Stimulated activated CD4-positive, alpha-beta T cell treated with anti-CD3 and anti-CD28 coated beads, Interleukin-2, amount 100 ng/mL, for 4 hours (primary cell): ENCODE results near the gene LTBP1.
"Not testable (repeated sequence)": the region's sequence is repeated elsewhere in the genome, so short reads cannot be mapped to it uniquely, and the experiment has no call there.

Experiments
- DNase-seq: peaks from one replicate; pipeline ENCODE4 v3.0.0-alpha.2; 2020; ENCODE audit warnings: low read depth

LTBP1 gene

GRCh38 chr2:33040541-33040940 lies 93.8 kb downstream of the LTBP1 start:
- DNase-seq = no peak

- DNase-seq = no peak
Observed at GRCh38 chr2:33042265-33042664, 95.5 kb downstream of the LTBP1 start.

- no peak for DNase-seq
Observed at GRCh38 chr2:33042819-33043218, 96.1 kb downstream of the LTBP1 start.

GRCh38 chr2:33047939-33048338 lies 101.2 kb downstream of the LTBP1 start:
- DNase-seq = no peak

GRCh38 chr2:33051586-33052360 lies 105.0 kb downstream of the LTBP1 start:
- DNase-seq = no peak

GRCh38 chr2:33052361-33052735 lies 105.6 kb downstream of the LTBP1 start:
- DNase-seq = no peak

- DNase-seq = not testable (repeated sequence)
Observed at GRCh38 chr2:33052795-33053194, 106.0 kb downstream of the LTBP1 start.

GRCh38 chr2:33056170-33056569 lies 109.4 kb downstream of the LTBP1 start:
- no peak for DNase-seq

GRCh38 chr2:33057307-33058028 lies 110.7 kb downstream of the LTBP1 start:
- DNase-seq = not testable (repeated sequence)

GRCh38 chr2:33058716-33059470 lies 112.1 kb downstream of the LTBP1 start:
- no peak for DNase-seq

GRCh38 chr2:33059471-33060156 lies 112.9 kb downstream of the LTBP1 start:
- DNase-seq = no peak

- no peak for DNase-seq
Observed at GRCh38 chr2:33060405-33060804, 113.7 kb downstream of the LTBP1 start.

- DNase-seq = no peak
Observed at GRCh38 chr2:33062665-33063250, 116.0 kb downstream of the LTBP1 start.

GRCh38 chr2:33064349-33064801 lies 117.6 kb downstream of the LTBP1 start:
- no peak for DNase-seq

- DNase-seq = no peak
Observed at GRCh38 chr2:33067598-33067997, 120.8 kb downstream of the LTBP1 start.

- no peak for DNase-seq
Observed at GRCh38 chr2:33068261-33068660, 121.5 kb downstream of the LTBP1 start.

GRCh38 chr2:33069894-33070651 lies 123.3 kb downstream of the LTBP1 start:
- DNase-seq = no peak

GRCh38 chr2:33071591-33071990 lies 124.8 kb downstream of the LTBP1 start:
- no peak for DNase-seq

GRCh38 chr2:33072614-33073013 lies 125.9 kb downstream of the LTBP1 start:
- no peak for DNase-seq

- DNase-seq = no peak
Observed at GRCh38 chr2:33073018-33073417, 126.3 kb downstream of the LTBP1 start.

- no peak for DNase-seq
Observed at GRCh38 chr2:33074197-33074596, 127.4 kb downstream of the LTBP1 start.
